Spleen (tissue), 7 donors: ENCODE data around the gene ADCY2.

ENCODE experiments used
- CTCF ChIP-seq, 11 experiments: fragments of 200-600 bp in 7 of 11; fragments of 450-650 bp in 4 of 11; sonication (generic) in 4 of 11; IDR thresholded peaks in 8 of 11; conservative IDR thresholded peaks in 3 of 11; 1 replicate in 7 of 11; 2 replicates in 4 of 11; pipeline versions ENCODE4 v1.4.0 to v1.8.0; 2016 to 2021; ENCODE audit warnings: antibody characterized with exemption in 11 of 11, inconsistent platforms in 4 of 11, mild to moderate bottlenecking in 1 of 11
- POLR2A ChIP-seq, 3 donors: fragments of 450-650 bp; IDR thresholded peaks; one replicate each; pipeline ENCODE4 v1.5.1; 2017; ENCODE audit warnings: antibody characterized with exemption in 3 of 3, mild to moderate bottlenecking in 1 of 3
- donor health status: DM: no; HTN: no; CAD: no; lungs with moderate emphysema.
- donor health status: DM: no; HTN: no; CAD: no.
- donor health status: DM: no; HTN: no; CAD: no.

GRCh38 chr5:7434914-7435313 lies 39.0 kb downstream of the ADCY2 start:
- TF ChIP-seq CTCF (IDR thresholded peaks at IDR 0.05 in 8 of 11, conservative IDR thresholded peaks at IDR 0.05 in 3 of 11) (no peak), POLR2A (IDR thresholded peaks at IDR 0.05) (no peak)
